Measurements from ENCODE around the gene PM20D1. TPM values are rescaled to one million over a fixed set of nuclear protein-coding genes. Genes with fewer than 3 reads are reported as not detected.

The PM20D1 gene
- total and polyA plus RNA-seq, 12 donors, result 0.12 to 1.9 (median 0.66) TPM

DNA sequence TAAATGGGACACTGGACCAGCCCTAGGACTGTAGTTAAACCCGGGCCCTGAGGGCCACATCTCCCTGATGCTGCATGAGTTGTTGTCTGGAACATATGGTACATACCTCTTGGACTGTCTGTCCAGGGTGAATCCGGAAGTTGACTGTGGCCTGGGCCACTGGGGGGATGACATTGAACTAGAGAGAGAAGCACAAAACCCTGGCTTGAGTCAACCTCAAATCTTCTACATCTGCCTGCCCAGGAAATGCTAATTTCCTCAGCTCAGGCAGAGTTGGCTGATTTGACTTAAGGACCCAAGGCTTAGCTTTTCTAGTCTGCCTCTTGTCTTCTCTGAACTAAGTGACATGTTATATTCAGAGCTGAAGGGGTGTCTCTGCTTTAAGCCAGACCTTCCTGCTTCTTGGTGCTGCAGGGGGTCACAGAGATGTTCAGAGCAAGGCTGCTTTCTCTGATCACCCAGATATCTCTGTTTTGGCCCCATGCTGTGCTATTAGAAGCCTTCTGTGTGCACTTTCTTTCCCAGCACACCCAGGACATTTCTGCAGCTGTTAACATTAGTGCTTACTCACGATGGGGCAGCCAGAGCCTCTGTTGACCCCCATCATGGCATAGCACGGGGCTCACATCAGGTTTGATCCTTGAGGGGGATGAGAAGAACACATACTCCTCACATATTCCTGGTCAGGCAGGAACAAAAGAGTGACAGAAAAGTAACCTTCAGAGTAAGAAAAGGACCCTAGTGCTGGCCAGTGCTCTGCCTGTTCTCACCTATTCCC, 9.6 kb downstream of the PM20D1 start:
- Histone ChIP-seq H3K4me1 (peaks cover 0 to 31% (median 14%) of the 10 kb centered on the region in 9 donors), H3K9me3 (no peaks in the 10 kb centered on the region), H3K27ac (peak overlapping the region in 1 of 10 donors; percentile 36), H3K4me3 (no peak overlapping the region), H3K36me3 (peaks cover 0 to 3% (median 0%) of the 10 kb centered on the region in 9 donors), H3K27me3 (no peaks in the 10 kb centered on the region)
- 61 to 75% methylated on average over 4 of the region's 4 CpGs for WGBS, 2 donors
- intact Hi-C loops (cut with DNase I), result no loop called here
- DNase-seq, result no peak
- no peak for ATAC-seq
- TF ChIP-seq, protein P1, sequence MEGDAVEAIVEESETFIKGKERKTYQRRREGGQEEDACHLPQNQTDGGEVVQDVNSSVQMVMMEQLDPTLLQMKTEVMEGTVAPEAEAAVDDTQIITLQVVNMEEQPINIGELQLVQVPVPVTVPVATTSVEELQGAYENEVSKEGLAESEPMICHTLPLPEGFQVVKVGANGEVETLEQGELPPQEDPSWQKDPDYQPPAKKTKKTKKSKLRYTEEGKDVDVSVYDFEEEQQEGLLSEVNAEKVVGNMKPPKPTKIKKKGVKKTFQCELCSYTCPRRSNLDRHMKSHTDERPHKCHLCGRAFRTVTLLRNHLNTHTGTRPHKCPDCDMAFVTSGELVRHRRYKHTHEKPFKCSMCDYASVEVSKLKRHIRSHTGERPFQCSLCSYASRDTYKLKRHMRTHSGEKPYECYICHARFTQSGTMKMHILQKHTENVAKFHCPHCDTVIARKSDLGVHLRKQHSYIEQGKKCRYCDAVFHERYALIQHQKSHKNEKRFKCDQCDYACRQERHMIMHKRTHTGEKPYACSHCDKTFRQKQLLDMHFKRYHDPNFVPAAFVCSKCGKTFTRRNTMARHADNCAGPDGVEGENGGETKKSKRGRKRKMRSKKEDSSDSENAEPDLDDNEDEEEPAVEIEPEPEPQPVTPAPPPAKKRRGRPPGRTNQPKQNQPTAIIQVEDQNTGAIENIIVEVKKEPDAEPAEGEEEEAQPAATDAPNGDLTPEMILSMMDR (IDR thresholded peaks at IDR 0.05), result no peak

DNA sequence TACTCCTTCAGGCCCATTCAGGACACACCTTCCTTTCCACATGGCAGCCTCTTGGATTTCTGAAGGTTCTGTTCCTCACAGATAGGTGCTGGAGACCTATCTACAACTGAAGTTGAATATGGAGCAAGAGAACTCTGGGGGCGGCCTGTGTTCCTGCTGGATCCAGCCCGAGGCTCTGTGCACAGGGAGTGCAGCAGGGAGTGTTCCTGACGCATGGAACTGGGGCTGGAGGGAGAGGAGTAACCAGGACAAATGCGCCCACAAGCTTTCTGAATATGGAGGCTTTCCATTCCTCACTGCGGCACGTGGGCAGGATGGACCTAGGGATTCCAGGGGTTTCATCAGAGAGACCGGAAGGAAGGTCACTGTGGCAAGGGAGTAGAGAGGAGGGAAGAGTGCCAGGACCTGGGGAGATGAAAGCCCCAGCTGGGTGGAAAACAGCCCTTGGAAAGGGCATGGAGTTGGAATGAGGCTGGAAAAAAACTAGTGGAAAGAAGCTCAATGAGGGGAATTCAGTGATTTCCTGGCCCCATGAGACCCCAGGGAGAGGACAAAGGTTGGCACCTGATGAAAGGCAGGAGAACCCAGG, 12.5 kb downstream of the PM20D1 start:
- H3K9me3 ChIP-seq, result no peaks in the 10 kb centered on the region
- no peaks in the 10 kb centered on the region for H3K27me3 ChIP-seq
- H3K36me3 ChIP-seq, result no peaks in the 10 kb centered on the region
- 78 to 92% methylated on average over 7 of the region's 7 CpGs for WGBS, 2 donors
- H3K4me3 ChIP-seq, result no peak overlapping the region
- ATAC-seq (no peak), DNase-seq (no peak)
- TF ChIP-seq, protein P1 (IDR thresholded peaks at IDR 0.05), result no peak
- no peak overlapping the region for H3K27ac ChIP-seq
- peaks cover 0 to 30% (median 17%) of the 10 kb centered on the region in 9 donors for H3K4me1 ChIP-seq
- intact Hi-C loops (cut with DNase I), result no loop called here

DNA sequence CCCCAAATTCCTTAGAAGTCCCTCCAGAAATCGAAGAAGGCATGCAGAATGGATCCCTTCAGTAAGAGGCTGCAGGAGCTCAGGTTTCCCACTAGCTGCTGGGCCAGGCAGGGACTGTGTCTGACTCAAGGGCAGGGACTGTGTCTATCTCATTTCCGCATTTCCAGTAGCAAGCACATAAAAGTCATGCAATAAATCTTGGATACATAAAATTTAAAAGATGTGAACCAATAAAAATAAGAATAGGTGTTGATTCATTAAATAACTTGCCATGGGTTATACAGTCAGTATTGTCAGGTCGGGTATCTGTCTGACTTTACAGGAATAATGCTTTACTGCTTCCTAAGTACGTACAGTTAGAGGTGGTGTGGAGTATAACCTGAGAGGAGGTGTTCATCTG, 15.2 kb downstream of the PM20D1 start:
- WGBS, 2 donors, result 92 to 95% methylated on average over 4 of the region's 4 CpGs
- ATAC-seq (no peak), DNase-seq (no peak)
- Histone ChIP-seq H3K27ac (no peak overlapping the region), H3K4me3 (no peak overlapping the region), H3K4me1 (peaks cover 0 to 21% (median 3%) of the 10 kb centered on the region in 9 donors), H3K36me3 (no peaks in the 10 kb centered on the region), H3K9me3 (no peaks in the 10 kb centered on the region), H3K27me3 (no peaks in the 10 kb centered on the region)
- intact Hi-C loops (cut with DNase I), result no loop called here
- TF ChIP-seq, protein P1 (IDR thresholded peaks at IDR 0.05), result no peak

DNA sequence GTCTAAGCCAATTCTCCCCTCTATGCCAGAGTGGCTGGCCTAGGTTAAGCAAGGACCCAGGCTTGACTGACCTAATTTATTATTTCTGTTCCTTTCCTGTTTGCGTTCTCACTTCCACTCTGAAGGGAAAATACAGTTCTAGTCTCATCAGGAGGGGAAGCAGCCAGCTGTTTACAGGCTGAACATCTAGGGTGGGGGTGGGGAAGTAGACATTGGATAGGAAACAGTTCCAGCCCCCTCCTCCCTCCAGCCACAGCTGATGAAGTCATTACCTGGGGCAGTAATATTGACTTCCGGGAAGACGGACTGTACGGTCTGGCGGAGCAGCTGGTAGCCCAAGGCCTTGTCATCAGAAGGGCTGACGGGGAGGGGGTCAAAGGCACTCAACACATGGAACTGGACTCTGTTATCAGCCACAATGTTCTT, 17.6 kb downstream of the PM20D1 start:
- 41 to 65% methylated on average over 6 of the region's 6 CpGs for whole genome bisulfite sequencing, 2 donors
- TF ChIP-seq, protein P1 (IDR thresholded peaks at IDR 0.05), result no peak
- Histone ChIP-seq H3K27me3 (no peaks in the 10 kb centered on the region), H3K4me3 (no peak overlapping the region), H3K36me3 (no peaks in the 10 kb centered on the region), H3K4me1 (peaks cover under 1 to 22% (median 6%) of the 10 kb centered on the region in 9 donors), H3K9me3 (no peaks in the 10 kb centered on the region), H3K27ac (peak overlapping the region in 2 of 10 donors; percentile 34 to 69)
- DNase-seq (no peak), ATAC-seq (peak in 7 of 8 donors; percentile 44 to 73 (median 64))
- intact Hi-C loops (cut with DNase I), result no loop called here
